Stomach (tissue), 9 donors: Measurements from ENCODE around the gene ATL2. TPM values are rescaled to one million over a fixed set of nuclear protein-coding genes. Genes with fewer than 3 reads are reported as not detected.

Experiments used
- DNase-seq, 2 donors: peaks; one replicate each; pipeline versions ENCODE4 v3.0.0 to v3.0.0-alpha.2; 2013 to 2019
- H3K27ac ChIP-seq, 5 donors: fragments of 200-600 bp in 4 of 5; sonication (generic) in 4 of 5; one replicate each; pipeline ENCODE4 v1.5.1; 2013 to 2019; ENCODE audit warnings: mild to moderate bottlenecking in 1 of 5, moderate library complexity in 1 of 5
- H3K27me3 ChIP-seq, 3 donors: fragments of 200-600 bp; sonication (generic); one replicate each; pipeline ENCODE4 v1.5.1; 2017 to 2019; ENCODE audit warnings: mixed run types in 1 of 3
- H3K36me3 ChIP-seq, 4 donors: fragments of 200-600 bp; sonication (generic); 1 replicate in 3 of 4; 2 replicates in 1 of 4; pipeline ENCODE4 v1.5.1; 2016 to 2019
- H3K4me1 ChIP-seq, 4 donors: fragments of 200-600 bp; sonication (generic); one replicate each; pipeline ENCODE4 v1.5.1; 2016 to 2019
- H3K4me3 ChIP-seq, 4 donors: fragments of 200-600 bp; sonication (generic) in 3 of 4; one replicate each; pipeline ENCODE4 v1.5.1; 2016 to 2019; ENCODE audit warnings: mild to moderate bottlenecking in 1 of 4
- H3K9me3 ChIP-seq, 4 donors: fragments of 200-600 bp; sonication (generic); one replicate each; pipeline ENCODE4 v1.5.1; 2016 to 2019
- CTCF ChIP-seq, 7 experiments: fragments of 450-650 bp in 4 of 7; fragments of 200-600 bp in 3 of 7; sonication (generic) in 3 of 7; IDR thresholded peaks; one replicate each; pipeline ENCODE4 v1.5.1; 2016 to 2019; ENCODE audit warnings: antibody characterized with exemption in 7 of 7, control low read depth in 2 of 7, mild to moderate bottlenecking in 1 of 7
- EP300 ChIP-seq: sonication (generic); formaldehyde crosslinking; IDR thresholded peaks from one replicate; pipeline ENCODE4 v1.6.1; 2017; ENCODE audit warnings: antibody characterized with exemption
- POLR2A ChIP-seq, 4 donors: fragments of 450-650 bp; IDR thresholded peaks; one replicate each; pipeline ENCODE4 v1.6.1; 2016; ENCODE audit warnings: antibody characterized with exemption in 4 of 4, control low read depth in 2 of 4, mild to moderate bottlenecking in 1 of 4, moderate library complexity in 1 of 4
- POLR2AphosphoS5 ChIP-seq, 3 donors: sonication (generic); formaldehyde crosslinking; IDR thresholded peaks; one replicate each; pipeline ENCODE4 v1.6.1; 2016; ENCODE audit warnings: antibody characterized with exemption in 3 of 3
- WGBS, 5 donors: extraction: QIAGEN DNeasy Blood & Tissue Kit in 3 of 5; methylation state at CpG; one replicate each; pipeline versions ENCODE4 v1.1.5 to v1.1.7; 2013 to 2018; 5-methylcytosine and 5-hydroxymethylcytosine counted together
- intact Hi-C: fragments of 100-400 bp; cut with DNase I; formaldehyde crosslinking; loops from one replicate; pipeline ENCODE4 v1.15.1; 2023; ENCODE audit warnings: low total_unique reads
- polyA plus RNA-seq, 3 donors: library from polyadenylated mRNA; stranded (reverse); fragments of 200-250 nt; gene quantifications; one replicate each; pipeline ENCODE4 v1.2.3, GENCODE V29; 2013
- total RNA-seq, 5 donors: library from RNA; depleted of rRNA; stranded (reverse); fragments of >200 nt; gene quantifications; one replicate each; pipeline versions ENCODE4 v1.1.0 to v1.2.3, GENCODE V29; 2014 to 2016
- donor health status: healthy with polysubstance abuse.
- donor health status: Bipolar disorder and iron deficiency.
- donor health status: healthy.

ATL2 gene
- total and polyA plus RNA-seq, 8 donors, result 8.4 to 462 (median 64.2) TPM

- Histone ChIP-seq H3K9me3 (no peaks in the 10 kb centered on the region), H3K4me1 (peaks cover 0 to 47% (median 18%) of the 10 kb centered on the region in 4 donors), H3K4me3 (no peak overlapping the region), H3K36me3 (peaks cover 12 to 53% (median 47%) of the 10 kb centered on the region in 4 donors), H3K27me3 (no peaks in the 10 kb centered on the region), H3K27ac (no peak overlapping the region)
- intact Hi-C loops, result loop anchor here (10.0 kb wide), 1 partner anchor 147 kb away; no protein-coding TSS in a partner anchor
- DNase-seq, result no peak
- no peak for TF ChIP-seq CTCF (IDR thresholded peaks at IDR 0.05)
- no peak for TF ChIP-seq POLR2A (IDR thresholded peaks at IDR 0.05)
- TF ChIP-seq EP300, result no peak
- no peak for TF ChIP-seq POLR2AphosphoS5 (IDR thresholded peaks at IDR 0.05)
These were observed 59.3 kb downstream of the ATL2 start for GRCh38 chr2:38317725-38318124.

GRCh38 chr2:38315707-38316333 lies 61.3 kb downstream of the ATL2 start:
- peak overlapping the region in 1 of 5 donors; percentile 59 for H3K27ac ChIP-seq
- no peak overlapping the region for H3K4me3 ChIP-seq
- intact Hi-C loops, result loop anchor here (10.0 kb wide), 1 partner anchor 149 kb away; no protein-coding TSS in a partner anchor
- peaks cover 26 to 68% (median 63%) of the 10 kb centered on the region in 4 donors for H3K36me3 ChIP-seq
- WGBS, 5 donors, result 41 to 48% (median 46%) methylated on average over 2 of the region's 2 CpGs
- TF ChIP-seq EP300 (no peak), POLR2AphosphoS5 (IDR thresholded peaks at IDR 0.05) (no peak), POLR2A (IDR thresholded peaks at IDR 0.05) (no peak), CTCF (IDR thresholded peaks at IDR 0.05) (peak in 5 of 7 experiments; percentile 43 to 60 (median 56))
- no peaks in the 10 kb centered on the region for H3K9me3 ChIP-seq
- peaks cover 0 to 39% (median 17%) of the 10 kb centered on the region in 4 donors for H3K4me1 ChIP-seq
- H3K27me3 ChIP-seq, result no peaks in the 10 kb centered on the region
- DNase-seq, result peak in 1 of 2 donors; percentile 74

GRCh38 chr2:38308821-38309220 lies 68.3 kb downstream of the ATL2 start:
- DNase-seq, result no peak
- Histone ChIP-seq H3K4me3 (no peak overlapping the region), H3K27ac (no peak overlapping the region), H3K9me3 (no peaks in the 10 kb centered on the region), H3K27me3 (no peaks in the 10 kb centered on the region), H3K36me3 (peaks cover 22 to 84% (median 79%) of the 10 kb centered on the region in 4 donors), H3K4me1 (peaks cover 0 to 6% (median 0%) of the 10 kb centered on the region in 4 donors)
- intact Hi-C loops, result no loop called here
- TF ChIP-seq CTCF (IDR thresholded peaks at IDR 0.05), result no peak
- TF ChIP-seq POLR2AphosphoS5 (IDR thresholded peaks at IDR 0.05), result no peak
- no peak for TF ChIP-seq EP300
- no peak for TF ChIP-seq POLR2A (IDR thresholded peaks at IDR 0.05)
- 83 to 97% (median 95%) methylated on average over 1 of the region's 1 CpG for WGBS, 5 donors

- Histone ChIP-seq H3K4me1 (peaks cover 0 to 25% (median 8%) of the 10 kb centered on the region in 4 donors), H3K36me3 (peaks cover 33 to 75% (median 69%) of the 10 kb centered on the region in 4 donors), H3K27ac (no peak overlapping the region), H3K27me3 (no peaks in the 10 kb centered on the region), H3K4me3 (no peak overlapping the region), H3K9me3 (no peaks in the 10 kb centered on the region)
- TF ChIP-seq POLR2AphosphoS5 (IDR thresholded peaks at IDR 0.05), result no peak
- TF ChIP-seq CTCF (IDR thresholded peaks at IDR 0.05), result no peak
- TF ChIP-seq EP300, result no peak
- no peak for TF ChIP-seq POLR2A (IDR thresholded peaks at IDR 0.05)
- no peak for DNase-seq
- WGBS, 5 donors, result 69 to 94% (median 90%) methylated on average over 3 of the region's 3 CpGs
- intact Hi-C loops, result no loop called here
These were observed 74.9 kb downstream of the ATL2 start for GRCh38 chr2:38301969-38302702.
